ENCODE measurements around the gene TUBA4A.

Gene TUBA4A

DNA sequence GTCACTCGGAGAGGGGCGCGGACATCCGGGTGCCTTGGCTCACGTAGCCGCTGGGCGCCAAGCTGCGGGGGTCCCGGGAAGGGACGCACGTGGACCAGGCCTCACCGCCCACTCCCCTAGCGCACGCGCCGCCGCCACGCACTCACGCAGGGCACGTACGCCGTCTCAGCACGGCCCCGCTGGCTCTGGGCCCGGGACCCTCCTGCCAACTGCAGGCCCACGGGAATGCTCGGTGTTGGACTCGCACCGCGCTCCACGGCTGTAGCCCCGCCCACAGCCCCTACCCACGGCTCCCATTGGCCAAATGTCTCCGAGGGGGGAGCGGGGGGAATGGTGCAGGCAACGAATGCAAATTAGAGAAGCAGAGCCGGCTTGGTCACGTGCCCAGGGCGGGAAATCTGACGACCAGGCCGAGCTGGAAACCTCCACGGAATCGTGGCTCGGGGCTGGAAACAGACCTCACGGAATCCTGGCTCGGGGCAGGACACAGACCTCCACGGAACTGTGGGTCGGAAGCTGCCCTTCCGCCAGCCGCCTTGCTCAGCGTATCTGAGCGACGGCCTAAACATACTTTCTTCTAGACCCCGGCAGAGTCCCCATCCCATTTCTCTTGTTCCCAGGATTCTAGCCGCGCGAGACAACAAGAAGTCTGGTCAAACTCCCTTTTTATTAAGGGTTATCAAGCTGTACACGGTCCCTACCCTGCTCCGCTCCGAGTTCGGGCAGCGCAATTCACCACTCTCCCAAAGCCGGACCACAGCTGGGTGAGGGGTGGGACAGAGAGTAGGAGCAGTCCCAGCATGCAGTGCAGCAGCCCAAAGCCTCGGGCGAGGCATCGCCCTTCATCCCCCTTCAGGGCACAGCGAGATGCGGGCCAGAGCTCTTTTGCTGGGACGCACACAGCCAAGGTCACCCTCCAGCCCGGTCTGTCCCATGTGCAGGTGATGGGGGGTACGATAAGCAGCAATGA is 34.7 kb downstream of the TUBA4A start, which contains the start of gene ABCB6 (continued):
- TF ChIP-seq, protein P1, sequence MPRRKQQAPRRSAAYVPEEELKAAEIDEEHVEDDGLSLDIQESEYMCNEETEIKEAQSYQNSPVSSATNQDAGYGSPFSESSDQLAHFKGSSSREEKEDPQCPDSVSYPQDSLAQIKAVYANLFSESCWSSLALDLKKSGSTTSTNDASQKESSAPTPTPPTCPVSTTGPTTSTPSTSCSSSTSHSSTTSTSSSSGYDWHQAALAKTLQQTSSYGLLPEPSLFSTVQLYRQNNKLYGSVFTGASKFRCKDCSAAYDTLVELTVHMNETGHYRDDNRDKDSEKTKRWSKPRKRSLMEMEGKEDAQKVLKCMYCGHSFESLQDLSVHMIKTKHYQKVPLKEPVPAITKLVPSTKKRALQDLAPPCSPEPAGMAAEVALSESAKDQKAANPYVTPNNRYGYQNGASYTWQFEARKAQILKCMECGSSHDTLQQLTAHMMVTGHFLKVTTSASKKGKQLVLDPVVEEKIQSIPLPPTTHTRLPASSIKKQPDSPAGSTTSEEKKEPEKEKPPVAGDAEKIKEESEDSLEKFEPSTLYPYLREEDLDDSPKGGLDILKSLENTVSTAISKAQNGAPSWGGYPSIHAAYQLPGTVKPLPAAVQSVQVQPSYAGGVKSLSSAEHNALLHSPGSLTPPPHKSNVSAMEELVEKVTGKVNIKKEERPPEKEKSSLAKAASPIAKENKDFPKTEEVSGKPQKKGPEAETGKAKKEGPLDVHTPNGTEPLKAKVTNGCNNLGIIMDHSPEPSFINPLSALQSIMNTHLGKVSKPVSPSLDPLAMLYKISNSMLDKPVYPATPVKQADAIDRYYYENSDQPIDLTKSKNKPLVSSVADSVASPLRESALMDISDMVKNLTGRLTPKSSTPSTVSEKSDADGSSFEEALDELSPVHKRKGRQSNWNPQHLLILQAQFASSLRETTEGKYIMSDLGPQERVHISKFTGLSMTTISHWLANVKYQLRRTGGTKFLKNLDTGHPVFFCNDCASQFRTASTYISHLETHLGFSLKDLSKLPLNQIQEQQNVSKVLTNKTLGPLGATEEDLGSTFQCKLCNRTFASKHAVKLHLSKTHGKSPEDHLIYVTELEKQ (tag by site-specific recombination; IDR thresholded peaks at IDR 0.05; ENCODE audit: borderline replicate concordance), result no peak
- peak; percentile 45 for TF ChIP-seq SP3 (tag by site-specific recombination; IDR thresholded peaks at IDR 0.05)
- TF ChIP-seq, protein P2, sequence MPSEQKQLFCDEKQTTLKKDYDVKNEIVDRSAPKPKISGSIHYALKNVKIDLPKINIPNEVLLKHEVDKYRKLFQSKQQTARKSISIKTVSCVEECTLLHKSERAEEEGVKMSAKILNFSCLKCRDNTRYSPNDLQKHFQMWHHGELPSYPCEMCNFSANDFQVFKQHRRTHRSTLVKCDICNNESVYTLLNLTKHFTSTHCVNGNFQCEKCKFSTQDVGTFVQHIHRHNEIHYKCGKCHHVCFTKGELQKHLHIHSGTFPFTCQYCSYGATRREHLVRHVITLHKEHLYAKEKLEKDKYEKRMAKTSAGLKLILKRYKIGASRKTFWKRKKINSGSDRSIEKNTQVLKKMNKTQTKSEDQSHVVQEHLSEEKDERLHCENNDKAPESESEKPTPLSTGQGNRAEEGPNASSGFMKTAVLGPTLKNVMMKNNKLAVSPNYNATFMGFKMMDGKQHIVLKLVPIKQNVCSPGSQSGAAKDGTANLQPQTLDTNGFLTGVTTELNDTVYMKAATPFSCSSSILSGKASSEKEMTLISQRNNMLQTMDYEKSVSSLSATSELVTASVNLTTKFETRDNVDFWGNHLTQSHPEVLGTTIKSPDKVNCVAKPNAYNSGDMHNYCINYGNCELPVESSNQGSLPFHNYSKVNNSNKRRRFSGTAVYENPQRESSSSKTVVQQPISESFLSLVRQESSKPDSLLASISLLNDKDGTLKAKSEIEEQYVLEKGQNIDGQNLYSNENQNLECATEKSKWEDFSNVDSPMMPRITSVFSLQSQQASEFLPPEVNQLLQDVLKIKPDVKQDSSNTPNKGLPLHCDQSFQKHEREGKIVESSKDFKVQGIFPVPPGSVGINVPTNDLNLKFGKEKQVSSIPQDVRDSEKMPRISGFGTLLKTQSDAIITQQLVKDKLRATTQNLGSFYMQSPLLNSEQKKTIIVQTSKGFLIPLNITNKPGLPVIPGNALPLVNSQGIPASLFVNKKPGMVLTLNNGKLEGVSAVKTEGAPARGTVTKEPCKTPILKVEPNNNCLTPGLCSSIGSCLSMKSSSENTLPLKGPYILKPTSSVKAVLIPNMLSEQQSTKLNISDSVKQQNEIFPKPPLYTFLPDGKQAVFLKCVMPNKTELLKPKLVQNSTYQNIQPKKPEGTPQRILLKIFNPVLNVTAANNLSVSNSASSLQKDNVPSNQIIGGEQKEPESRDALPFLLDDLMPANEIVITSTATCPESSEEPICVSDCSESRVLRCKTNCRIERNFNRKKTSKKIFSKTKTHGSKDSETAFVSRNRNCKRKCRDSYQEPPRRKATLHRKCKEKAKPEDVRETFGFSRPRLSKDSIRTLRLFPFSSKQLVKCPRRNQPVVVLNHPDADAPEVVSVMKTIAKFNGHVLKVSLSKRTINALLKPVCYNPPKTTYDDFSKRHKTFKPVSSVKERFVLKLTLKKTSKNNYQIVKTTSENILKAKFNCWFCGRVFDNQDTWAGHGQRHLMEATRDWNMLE (tag by site-specific recombination; conservative IDR thresholded peaks at IDR 0.05; ENCODE audit: low read depth), result no peak
- no peak for TF ChIP-seq ZNF521 (tag by site-specific recombination; IDR thresholded peaks at IDR 0.05)
- TF ChIP-seq ZBTB20 (tag by site-specific recombination; IDR thresholded peaks at IDR 0.05), result peak; percentile 62; the same call in 1 of the 2 replicates
- TF ChIP-seq ZBTB8A (tag by site-specific recombination; IDR thresholded peaks at IDR 0.05), result peak; percentile 38
- no peak for TF ChIP-seq ZBTB1 (tag by site-specific recombination; IDR thresholded peaks at IDR 0.05)
- no peak for TF ChIP-seq ZNF19 (tag by site-specific recombination; IDR thresholded peaks at IDR 0.05; ENCODE audit: low read depth)
- TF ChIP-seq OSR2 (tag by site-specific recombination; IDR thresholded peaks at IDR 0.05), result no peak
- peak; percentile 75 for TF ChIP-seq ZFHX2 (tag by site-specific recombination; conservative IDR thresholded peaks at IDR 0.05)
- TF ChIP-seq ZNF830 (tag by site-specific recombination; IDR thresholded peaks at IDR 0.05; ENCODE audit: low read depth), result no peak
- TF ChIP-seq ZBTB48 (tag by site-specific recombination; IDR thresholded peaks at IDR 0.05), result peak; percentile 3
- peak; percentile 95 for TF ChIP-seq ZNF223 (tag by site-specific recombination; IDR thresholded peaks at IDR 0.05)
- no peak for TF ChIP-seq ZNF394 (tag by site-specific recombination; IDR thresholded peaks at IDR 0.05; ENCODE audit: borderline replicate concordance)
- TF ChIP-seq MEIS1 (CRISPR knock-in tag; IDR thresholded peaks at IDR 0.05; ENCODE audit: borderline replicate concordance), result no peak
- TF ChIP-seq ZNF777 (tag by site-specific recombination; IDR thresholded peaks at IDR 0.05; ENCODE audit: borderline replicate concordance), result no peak
- no peak for TF ChIP-seq ZNF776 (tag by site-specific recombination; IDR thresholded peaks at IDR 0.05; ENCODE audit: borderline replicate concordance)
- no peak for TF ChIP-seq RBAK (tag by site-specific recombination; IDR thresholded peaks at IDR 0.05)
- no peak for TF ChIP-seq ZNF48 (tag by site-specific recombination; IDR thresholded peaks at IDR 0.05)
- no peak for TF ChIP-seq ZNF548 (tag by site-specific recombination; IDR thresholded peaks at IDR 0.05)
- TF ChIP-seq ZNF248 (tag by site-specific recombination; IDR thresholded peaks at IDR 0.05), result no peak
- TF ChIP-seq, protein P3, sequence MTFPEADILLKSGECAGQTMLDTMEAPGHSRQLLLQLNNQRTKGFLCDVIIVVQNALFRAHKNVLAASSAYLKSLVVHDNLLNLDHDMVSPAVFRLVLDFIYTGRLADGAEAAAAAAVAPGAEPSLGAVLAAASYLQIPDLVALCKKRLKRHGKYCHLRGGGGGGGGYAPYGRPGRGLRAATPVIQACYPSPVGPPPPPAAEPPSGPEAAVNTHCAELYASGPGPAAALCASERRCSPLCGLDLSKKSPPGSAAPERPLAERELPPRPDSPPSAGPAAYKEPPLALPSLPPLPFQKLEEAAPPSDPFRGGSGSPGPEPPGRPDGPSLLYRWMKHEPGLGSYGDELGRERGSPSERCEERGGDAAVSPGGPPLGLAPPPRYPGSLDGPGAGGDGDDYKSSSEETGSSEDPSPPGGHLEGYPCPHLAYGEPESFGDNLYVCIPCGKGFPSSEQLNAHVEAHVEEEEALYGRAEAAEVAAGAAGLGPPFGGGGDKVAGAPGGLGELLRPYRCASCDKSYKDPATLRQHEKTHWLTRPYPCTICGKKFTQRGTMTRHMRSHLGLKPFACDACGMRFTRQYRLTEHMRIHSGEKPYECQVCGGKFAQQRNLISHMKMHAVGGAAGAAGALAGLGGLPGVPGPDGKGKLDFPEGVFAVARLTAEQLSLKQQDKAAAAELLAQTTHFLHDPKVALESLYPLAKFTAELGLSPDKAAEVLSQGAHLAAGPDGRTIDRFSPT (tag by site-specific recombination; IDR thresholded peaks at IDR 0.05), result peak; percentile 30; the same call in 1 of the 2 replicates
- TF ChIP-seq, protein P4, sequence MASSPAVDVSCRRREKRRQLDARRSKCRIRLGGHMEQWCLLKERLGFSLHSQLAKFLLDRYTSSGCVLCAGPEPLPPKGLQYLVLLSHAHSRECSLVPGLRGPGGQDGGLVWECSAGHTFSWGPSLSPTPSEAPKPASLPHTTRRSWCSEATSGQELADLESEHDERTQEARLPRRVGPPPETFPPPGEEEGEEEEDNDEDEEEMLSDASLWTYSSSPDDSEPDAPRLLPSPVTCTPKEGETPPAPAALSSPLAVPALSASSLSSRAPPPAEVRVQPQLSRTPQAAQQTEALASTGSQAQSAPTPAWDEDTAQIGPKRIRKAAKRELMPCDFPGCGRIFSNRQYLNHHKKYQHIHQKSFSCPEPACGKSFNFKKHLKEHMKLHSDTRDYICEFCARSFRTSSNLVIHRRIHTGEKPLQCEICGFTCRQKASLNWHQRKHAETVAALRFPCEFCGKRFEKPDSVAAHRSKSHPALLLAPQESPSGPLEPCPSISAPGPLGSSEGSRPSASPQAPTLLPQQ (tag by site-specific recombination; IDR thresholded peaks at IDR 0.05), result 0 out of 2 replicates have a peak, but pooled peaks have one; percentile 29
- no peak for TF ChIP-seq ZNF24 (tag by site-specific recombination; IDR thresholded peaks at IDR 0.05)
- TF ChIP-seq, protein P5, sequence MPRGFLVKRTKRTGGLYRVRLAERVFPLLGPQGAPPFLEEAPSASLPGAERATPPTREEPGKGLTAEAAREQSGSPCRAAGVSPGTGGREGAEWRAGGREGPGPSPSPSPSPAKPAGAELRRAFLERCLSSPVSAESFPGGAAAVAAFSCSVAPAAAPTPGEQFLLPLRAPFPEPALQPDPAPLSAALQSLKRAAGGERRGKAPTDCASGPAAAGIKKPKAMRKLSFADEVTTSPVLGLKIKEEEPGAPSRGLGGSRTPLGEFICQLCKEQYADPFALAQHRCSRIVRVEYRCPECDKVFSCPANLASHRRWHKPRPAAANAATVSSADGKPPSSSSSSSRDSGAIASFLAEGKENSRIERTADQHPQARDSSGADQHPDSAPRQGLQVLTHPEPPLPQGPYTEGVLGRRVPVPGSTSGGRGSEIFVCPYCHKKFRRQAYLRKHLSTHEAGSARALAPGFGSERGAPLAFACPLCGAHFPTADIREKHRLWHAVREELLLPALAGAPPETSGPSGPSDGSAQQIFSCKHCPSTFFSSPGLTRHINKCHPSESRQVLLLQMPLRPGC (tag by site-specific recombination; IDR thresholded peaks at IDR 0.05), result no peak
